ENCODE data around the gene BRICD5. TPM values are rescaled to one million over a fixed set of nuclear protein-coding genes. Genes with fewer than 3 reads are reported as not detected.

BRICD5 gene
- total RNA-seq, 1 donor from 2014 or later = 1.7 TPM

DNA sequence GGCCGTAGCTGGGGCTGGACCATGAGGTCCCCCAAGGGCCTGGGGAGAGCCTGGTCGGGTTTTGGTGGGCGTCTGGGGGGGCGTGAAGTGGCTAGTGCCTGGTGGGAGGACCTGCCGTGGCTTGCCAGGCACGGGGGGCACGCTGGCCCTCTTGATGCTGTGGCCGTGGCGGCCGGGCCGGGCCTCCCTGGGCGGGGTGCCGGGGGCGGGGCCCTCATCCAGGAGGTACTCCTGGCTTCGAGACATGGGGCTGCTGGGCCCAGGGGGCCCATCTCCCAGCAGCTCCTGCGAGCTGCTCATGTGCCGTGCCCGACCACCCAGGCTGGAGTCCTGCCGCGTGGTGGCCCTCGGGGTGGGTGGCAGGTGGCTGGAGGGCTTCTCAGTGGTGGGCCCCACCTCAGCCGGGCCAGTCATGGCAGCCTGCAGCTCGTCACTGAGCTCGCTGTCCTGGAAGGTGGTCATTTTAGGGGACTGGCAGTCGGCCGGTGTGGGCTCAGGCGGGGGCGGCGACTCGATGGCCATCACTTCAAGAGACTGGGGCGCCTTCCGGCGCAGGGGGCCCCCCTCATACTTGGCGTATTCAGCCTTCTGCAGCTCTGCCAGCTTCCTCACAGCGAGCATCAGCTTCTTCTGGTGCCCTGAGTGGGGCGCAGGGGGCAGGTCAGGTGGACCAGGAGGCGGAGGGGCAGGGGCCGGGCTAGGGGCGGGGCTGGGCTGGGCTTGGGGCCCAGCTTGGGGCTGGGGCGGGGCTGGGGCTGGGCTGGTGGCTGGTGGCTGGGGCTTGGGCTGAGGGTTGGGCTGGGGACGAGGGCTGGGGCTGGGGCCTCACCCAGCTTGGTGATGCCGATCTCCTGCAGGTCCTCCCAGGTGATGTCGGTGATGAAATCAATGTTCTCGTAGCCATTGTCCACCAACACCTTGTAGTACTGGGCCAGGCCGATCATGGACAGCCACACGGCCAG, 29.4 kb downstream of the BRICD5 start:
- no peak for DNase-seq (ENCODE audit: low read depth)

DNA sequence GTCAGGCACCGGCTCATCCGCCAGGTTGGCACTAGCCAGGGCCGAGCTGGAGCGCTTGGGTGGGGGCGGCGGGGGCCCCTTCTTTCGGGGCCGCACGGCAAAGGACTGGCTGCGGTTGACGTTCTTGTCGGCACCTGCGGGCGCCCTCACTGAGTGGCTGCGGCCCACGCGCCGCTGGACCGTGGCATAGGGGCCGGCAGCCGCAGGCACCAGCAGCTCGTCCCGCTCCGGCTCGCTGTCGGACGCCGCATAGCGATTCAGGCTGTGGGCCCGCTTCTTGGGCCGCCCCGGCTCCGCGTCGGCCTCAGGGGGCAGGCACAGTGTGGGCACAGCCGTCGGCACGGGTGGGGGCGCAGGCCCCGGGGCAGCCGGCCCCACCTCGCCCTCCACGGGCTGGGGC, 30.2 kb downstream of the BRICD5 start:
- no peak for DNase-seq (ENCODE audit: low read depth)

DNA sequence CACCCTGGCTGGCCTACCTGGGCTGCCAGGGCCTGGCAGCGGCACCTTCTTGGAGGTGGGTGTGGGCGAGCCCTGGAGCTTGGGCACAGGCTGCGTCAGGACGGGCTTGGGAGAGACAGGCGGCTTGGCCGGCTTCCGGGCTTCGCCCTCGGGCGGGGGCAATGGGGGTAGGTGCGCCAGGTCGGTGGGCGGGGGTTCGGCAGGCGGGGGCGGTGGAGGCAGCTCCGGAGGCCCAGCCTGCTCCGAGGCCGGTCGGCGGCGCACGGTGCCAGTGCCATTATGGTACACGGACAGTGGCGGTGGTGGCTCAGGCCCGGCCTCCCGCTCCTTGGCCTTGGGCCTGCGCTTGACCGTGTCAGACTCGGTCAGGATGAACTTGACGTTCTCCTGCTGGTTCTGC, 31.1 kb downstream of the BRICD5 start:
- no peak for DNase-seq (ENCODE audit: low read depth)

DNA sequence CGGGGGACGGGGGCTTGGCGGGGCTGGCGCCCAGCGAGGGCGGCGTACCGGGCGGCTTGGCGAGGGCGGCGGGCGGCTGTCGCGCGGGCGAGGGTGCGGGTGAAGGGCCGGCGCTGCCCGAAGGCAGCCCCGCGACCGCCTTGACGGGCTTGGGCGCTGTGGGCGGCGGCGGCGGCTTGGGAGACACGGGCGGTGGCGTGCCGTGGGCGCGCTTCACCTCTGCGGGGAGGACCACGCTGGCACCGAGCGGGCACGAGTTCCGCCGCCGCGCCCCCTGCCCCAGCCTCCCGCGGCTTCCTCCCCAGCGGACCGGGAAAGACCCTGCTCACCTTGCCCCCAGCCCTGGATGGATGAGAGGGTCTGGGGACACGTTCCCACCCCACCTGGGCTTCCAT, 31.6 kb downstream of the BRICD5 start:
- no peak for DNase-seq (ENCODE audit: low read depth)

DNA sequence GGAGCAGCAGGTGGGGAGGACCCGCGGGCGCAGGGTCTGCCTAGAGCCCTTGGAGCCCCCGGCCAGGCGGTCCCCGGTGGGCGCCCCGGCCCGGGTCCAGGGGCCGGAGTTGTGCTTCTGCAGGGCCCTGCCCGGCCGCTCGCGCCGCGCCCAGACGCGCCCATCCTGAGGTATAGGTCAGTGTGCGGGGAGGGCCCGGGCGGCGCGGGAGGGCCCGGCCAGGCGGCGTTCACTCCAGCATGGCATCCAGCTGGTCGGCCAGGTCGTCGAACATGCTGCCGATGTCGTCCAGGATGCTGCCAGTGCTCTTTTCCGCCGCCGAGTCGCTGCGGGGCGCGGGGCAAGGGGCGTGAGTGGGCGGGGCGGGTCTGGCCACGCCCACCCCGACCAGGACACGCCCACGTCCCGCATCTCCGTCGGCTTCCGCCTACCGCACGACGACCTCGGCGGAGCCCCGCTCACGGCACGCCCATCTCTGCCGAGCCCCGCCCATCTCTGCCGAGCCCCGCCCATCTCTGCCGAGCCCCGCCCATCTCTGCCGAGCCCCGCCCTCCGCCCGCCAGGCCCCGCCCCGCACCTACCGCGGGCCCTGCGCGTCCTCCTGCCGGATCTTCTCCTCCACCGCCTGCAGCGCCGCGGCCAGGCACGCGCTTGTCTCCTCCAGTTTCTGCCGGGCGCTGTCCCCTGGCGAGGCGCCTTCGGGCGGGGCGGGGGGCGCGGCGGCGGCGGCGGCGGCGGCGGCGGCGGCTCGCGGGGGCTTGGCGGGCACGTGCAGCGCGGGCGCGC, 32.1 kb downstream of the BRICD5 start:
- no peak for DNase-seq (ENCODE audit: low read depth)

DNA sequence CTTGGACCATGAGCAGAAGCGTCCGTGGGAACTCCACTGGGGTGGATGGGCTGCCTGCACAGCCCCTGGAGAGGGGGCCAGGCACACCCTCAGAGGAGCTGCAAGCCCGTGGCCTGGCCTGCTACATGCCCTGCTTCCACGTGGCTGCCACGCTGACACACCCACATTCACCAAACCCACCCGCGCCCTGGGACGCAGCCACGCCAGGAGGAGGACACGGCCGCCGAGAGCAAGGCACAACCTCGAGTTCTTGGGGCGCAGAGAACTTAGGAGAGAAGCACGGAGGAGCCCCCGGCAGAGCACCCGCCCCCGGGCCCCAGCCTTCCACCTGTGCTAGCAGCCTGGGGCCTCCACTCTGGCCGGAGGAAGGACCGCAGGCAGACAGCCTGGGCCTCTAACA, 33.1 kb downstream of the BRICD5 start:
- DNase-seq (ENCODE audit: low read depth) = no peak

DNA sequence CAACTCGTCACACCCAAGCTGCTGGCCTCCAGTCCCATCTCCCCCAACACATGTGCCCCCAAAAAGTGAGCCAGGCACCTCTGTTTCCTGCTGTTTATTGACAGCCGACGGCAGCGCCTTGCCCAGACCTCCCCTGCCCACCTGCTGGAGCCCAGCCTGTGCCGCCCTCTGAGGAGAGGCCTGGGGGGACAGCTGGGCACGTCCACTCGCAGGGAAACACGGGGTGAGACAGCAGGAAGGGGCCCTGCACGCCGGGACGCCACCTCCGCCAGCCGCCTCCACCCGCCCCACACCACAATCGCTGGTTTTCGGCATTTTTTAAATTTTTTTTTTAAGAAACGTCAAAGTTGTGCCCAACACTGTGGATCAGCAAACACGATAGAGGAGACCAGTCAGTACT, 33.6 kb downstream of the BRICD5 start:
- DNase-seq (ENCODE audit: low read depth) = no peak

DNA sequence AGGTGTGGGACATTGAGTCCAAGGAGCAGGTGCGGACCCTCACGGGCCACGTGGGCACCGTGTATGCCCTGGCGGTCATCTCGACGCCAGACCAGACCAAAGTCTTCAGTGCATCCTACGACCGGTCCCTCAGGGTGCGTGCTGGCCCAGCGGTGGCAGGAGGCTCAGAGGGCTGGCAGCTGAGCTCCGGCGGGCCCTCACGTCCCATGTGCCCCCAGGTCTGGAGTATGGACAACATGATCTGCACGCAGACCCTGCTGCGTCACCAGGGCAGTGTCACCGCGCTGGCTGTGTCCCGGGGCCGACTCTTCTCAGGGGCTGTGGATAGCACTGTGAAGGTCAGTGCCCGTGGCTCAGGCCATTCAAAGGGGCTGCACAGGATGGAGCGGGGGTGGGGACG, 34.6 kb downstream of the BRICD5 start:
- DNase-seq (ENCODE audit: low read depth) = no peak

DNA sequence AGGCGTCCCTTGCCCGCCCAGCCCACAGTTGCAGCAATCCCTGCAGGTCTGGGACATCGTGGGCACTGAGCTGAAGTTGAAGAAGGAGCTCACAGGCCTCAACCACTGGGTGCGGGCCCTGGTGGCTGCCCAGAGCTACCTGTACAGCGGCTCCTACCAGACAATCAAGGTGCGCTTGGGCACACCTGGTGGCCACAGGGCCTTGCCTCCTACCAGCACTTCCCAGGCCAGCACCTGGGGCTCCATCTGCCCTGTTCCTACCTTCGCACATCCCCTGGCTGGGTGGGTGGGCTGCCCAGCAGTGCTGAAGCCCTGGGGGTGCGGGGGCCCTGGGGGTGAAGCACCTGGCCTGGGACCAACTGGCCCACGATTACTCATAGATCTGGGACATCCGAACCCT, 35.2 kb downstream of the BRICD5 start:
- DNase-seq (ENCODE audit: low read depth) = no peak

DNA sequence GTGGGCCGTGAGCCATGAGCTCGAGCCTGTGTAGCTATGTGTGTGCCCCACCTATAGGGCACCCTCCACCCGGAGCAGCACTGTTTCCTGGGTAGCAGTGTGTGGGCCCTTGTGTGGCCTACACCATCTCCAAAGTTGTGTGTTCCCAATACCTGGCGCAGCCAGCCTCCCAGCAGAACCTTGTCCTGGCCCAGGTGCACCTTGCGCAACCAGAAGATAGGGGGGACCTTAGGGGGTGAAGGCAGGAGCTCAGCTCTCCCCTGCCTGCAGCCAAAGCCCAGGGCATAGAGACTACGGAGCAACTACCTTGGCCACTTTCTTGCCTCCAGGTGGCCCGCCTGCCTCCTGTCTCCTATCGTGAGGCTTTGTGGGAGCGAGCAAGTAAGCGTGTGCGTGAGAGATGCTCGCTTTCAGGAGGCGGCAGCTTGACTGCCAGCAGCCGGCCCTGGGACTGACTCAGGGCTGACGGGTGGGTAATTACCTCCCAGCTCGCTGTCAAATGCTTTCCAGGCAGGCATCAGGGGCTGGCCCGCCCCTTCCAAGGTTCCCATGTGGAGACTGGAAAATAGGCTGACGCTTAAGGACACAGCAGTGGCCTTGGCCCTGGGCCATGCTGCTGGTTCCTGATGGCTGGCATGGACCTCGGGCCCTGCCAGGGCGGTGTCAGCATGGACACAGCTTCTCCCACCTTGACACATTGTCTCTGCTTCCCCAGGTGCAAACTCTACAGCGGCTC, 36.1 kb downstream of the BRICD5 start:
- DNase-seq (ENCODE audit: low read depth) = no peak

DNA sequence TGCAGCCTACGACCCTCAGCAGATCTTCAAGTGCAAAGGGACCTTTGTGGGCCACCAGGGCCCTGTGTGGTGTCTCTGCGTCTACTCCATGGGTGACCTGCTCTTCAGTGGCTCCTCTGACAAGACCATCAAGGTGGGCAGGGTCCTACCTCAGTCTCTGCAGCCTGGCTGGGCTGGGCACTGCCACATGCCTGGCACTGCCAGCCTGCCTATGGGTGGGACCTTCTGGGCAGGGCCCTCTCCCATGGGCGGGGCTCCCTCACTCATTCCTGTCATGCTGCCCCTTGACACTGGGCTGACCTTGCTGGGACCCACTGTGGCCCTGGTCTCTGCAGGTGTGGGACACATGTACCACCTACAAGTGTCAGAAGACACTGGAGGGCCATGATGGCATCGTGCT, 36.7 kb downstream of the BRICD5 start:
- DNase-seq (ENCODE audit: low read depth) = no peak

DNA sequence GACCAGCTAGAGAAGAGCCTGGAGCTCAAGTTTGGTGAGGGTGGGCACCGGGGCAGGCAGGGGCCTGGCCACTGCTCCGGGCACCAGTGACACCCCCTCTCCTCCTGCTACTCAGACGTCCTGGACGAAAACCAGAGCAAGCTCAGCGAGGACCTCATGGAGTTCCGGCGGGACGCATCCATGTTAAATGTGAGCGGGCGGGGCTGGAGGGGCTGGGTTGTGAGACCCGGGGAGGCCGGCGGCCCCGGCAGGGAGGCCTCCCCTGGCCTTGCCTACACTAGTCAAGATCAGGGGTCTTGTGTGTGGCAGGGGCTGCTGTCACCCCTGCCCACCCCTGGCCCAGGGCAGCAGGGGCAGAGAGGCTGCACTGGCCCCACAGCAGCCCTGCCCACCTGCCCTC, 37.3 kb downstream of the BRICD5 start:
- DNase-seq (ENCODE audit: low read depth) = no peak

DNA sequence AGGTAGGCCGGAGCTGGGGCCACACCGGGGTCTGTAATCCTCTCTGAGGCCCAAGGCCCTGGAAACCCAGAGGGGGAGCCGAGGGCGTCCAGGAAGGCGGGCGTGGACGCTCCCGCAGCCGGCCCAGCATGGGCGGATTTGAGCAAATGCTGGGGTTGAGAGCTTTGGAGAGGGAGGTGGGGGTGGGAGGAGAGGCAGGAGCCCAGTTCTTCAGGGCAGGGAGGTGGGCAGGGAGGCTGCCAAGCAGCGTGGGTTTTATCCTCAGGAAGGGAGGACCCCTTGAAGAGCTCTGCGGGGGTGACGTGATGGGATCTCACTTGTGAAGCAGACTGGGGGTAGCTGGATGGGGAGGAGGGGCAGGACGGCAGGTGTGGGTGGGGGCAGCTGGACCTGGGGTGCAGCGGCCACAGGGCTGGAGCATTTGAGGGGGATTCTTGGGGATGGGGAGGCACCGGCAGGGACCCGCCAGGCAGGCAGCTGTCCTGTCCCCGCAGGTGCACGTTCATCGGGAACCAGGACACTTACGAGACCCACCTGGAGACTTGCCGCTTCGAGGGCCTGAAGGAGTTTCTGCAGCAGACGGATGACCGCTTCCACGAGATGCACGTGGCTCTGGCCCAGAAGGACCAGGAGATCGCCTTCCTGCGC, 37.9 kb downstream of the BRICD5 start:
- no peak for DNase-seq (ENCODE audit: low read depth)

DNA sequence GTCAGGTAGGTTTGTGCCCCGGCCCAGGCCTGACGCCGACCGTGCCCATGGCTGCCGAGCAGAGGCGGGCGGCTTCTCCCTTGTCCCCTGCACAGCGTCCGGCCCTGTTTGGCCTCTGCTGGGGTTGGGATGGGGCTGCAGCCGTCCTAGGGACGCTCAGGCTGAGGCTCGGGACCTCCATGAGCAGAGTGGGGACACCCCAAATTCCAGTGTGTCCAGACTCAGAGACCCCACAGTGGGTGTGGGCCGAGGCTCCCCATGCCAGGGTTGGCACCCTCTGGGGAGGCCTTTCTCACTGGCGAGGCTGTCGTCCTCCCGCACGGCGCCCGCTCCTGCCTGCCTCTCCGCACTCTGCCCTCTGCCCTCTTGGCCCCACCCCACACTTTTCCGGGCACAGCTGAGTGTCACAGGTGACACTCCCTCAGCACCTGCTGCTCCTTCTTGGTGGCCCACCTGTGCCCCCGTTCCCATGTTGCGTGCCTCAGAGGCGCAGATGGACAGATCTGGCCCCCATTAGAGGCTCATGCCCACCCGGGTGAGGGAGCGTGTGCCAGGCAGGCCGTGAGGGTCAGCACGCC, 39.0 kb downstream of the BRICD5 start:
- no peak for DNase-seq (ENCODE audit: low read depth)

DNA sequence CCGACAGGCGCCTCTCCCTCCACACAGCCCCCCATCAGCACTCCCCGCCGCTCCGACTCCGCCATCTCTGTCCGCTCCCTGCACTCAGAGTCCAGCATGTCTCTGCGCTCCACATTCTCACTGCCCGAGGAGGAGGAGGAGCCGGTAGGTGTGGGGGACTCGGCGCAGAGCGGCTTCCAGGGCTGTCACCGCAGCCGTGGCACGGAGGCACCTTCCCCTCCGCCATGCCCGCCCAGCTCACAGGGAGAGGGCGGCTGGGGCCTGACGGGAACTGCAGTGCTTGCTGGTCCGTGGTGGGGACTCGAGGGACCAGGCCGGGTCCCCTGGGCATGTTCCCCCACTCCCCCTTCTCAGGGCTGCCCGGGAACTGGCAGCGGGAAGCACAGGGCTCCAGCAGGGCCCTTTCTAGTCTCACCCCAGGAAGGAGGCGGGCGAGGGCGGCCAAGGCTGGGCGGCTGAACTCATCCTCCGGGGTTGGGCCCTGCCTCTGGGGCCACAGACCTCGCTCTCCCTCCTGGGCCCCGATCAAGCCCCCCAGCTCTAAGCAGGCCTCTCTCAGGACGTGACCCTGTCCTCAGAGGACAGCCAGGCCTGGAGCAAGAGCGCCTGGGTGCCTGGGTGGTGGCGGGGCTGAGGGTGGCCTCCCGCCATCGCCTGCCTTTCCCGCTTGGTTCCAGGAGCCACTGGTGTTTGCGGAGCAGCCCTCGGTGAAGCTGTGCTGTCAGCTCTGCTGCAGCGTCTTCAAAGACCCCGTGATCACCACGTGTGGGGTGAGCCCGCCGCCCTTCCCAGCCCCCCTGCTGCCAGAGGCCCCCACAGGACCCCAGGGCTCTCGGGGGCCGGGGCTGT, 39.9 kb downstream of the BRICD5 start:
- no peak for DNase-seq (ENCODE audit: low read depth)

DNA sequence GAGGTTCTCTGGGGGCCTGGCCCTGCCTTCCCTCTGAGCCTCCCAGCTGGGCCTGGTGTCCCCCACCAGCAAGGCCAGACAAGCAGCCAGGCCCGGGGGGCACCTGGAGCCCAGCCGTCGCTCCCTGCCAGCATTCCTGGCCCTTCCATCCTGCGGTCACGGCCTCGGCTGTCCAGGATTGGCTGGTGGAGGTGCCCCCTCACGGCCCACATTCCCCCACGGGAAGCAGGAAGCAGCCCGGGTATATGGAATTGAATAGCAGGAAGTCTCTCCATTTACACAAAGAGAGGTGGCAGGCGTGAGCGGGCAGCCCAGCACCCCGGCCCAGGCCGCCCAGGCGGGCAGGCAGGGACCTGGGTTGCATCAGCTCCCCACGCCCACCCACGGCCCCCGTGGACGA, 40.6 kb downstream of the BRICD5 start:
- no peak for DNase-seq (ENCODE audit: low read depth)

DNA sequence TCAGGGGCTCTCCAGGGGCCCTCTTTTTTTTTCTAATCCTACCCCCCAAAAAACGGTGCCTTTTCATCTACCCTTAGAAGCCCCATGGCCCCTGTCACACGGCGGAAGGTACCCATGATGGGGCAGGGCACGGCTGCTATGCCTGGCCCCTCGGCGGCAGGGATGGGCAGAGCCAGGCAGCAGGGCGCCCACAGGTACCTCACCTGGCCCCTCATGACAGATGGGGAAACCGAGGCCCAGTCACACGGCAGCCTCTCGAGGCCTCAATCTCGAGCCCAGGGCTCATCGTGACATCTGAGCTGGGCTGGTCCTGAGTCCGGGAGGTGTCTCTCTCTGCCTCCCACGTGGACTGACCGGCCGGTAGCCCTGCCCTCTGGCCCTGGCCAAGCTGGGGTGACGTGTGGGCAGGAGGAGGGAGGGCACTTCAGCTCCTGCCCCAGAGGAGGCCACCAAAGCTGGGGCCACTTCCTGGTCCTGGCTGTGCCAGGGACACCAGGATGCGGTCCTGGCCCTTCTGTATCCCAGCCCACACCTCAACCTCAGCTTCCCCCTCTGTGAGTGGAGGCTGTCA, 43.5 kb downstream of the BRICD5 start:
- no peak for DNase-seq (ENCODE audit: low read depth)

DNA sequence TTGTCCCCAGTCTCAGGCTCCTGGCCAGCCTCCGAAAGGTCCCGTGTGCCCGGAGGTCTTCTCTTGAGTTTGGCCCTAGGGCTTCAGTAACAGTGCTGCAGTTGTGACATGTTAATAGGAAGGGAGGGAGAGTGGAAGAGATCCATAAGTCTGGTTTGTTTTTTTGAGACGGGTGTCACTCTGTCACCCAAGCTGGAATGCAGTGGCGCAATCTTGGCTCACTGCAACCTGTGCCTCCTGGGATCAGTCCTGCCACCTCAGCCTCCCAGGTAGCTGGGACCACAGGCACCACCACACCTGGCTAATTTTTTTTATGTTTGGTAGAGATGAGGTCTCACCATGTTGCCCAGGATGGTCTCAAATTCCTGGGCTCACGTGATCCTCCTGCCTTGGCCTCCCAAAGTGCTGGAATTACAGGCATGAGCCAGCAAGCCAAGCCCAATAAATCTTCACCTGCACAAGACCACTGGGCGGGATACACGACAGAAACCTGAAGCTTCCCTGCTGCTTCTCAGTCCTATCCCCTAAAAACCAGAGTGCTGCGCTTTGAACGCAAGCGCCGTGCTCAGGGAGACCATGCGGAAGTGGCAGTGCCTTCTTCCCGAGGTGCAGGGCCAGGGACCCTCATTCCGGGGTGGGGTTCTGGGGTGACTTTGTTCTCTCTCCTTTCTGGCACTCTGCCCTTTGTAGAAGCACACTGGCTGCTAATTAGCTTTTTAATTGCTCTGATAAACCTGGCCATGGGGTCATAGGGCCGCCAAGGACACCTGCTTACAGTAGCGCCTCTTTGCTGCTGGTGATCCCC, 44.2 kb downstream of the BRICD5 start:
- no peak for DNase-seq (ENCODE audit: low read depth)

DNA sequence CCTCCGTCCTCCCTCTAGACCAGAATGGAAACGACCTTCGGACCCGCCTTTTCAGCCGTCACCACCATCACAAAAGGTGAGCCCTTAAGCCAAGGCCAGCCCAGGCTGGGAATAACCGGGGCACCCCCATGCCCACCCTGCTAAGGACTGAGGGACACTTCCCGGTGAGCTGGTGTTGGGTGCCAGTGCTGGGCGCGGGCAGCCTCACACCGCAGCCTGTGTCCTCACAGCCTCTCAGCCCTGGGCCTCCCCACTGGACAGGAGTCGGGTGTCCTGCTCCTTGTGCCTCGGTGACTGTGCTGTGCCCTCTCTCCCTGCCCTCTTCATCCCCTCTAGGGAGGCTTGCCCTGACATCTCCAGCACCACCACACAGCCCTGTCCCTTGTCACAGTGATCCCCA, 44.8 kb downstream of the BRICD5 start:
- DNase-seq (ENCODE audit: low read depth) = no peak

Data from renal cortical epithelial cell (primary cell).